GM18499 (cell line): Measurements from ENCODE around the gene TAAR8.
"Not testable (repeated sequence)": the region's sequence is repeated elsewhere in the genome, so short reads cannot be mapped to it uniquely, and the experiment has no call there.

ENCODE experiments used
- ATAC-seq: cut with Tn5 transposase; IDR thresholded peaks from one replicate; pipeline ENCODE4 v1.9.1; 2021; ENCODE audit warnings: moderate number of reproducible peaks; ENCODE audit not compliant: insufficient read depth, unreplicated experiment

TAAR8 gene

DNA sequence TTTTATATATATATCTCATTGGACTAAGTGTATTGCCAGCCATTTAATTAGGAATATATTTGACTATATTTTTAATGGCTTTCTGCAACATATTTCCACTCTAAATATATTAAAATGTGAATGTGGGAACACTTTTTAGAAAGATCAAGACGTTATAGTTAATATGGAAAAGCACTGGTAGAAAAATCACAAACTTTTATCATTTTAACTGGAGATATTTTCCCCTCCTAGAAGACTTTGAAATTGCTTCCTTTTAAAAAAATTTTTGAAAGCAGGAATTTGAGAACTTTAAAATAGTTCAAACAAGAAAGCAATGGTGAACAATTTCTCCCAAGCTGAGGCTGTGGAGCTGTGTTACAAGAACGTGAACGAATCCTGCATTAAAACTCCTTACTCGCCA, 14.5 kb upstream of the TAAR8 start, which contains the start of gene TAAR9:
TSS of gene TAAR9 (plus strand) at position 301 of the 400 bp plus-strand sequence. CDS start at position 314, 13 bp downstream.
- ATAC-seq = no peak

- no peak for ATAC-seq
Measured at GRCh38 chr6:132544826-132545225, 7.6 kb upstream of the TAAR8 start.

DNA sequence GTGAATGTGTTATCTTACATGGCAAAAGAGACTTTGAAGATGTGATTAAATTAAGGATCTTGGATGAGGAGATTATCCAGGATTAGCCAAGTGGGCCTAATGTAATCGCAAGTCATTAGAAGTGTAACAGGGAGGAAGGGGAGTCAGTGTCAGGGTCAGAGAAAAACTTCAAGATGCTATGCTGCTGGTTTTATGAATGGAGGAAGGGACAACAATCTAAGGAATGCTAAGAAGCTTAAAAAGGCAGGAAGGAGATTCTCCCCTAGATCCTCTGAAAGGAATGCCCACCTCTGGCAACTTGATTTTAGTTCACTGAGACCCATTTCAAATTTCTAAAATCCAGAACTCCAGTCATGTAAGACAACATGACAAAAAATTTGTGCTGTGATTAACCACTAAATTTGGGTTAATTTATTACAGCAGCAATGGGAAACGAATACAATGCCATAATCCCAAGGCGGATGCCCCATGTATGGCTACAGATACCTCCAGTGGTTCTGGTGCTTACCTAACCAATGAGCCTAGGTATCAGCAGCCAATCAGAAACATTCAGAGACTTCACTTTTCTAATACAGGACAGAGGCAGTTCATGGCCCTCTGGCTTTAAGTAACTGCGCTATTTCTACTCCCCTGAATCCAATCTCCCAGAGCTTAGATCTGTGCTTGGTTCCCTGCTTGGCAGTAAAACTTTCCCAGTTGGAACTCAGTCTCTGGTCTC, 3.6 kb upstream of the TAAR8 start:
- no peak for ATAC-seq

GRCh38 chr6:132551214-132551613, 1.3 kb upstream of the TAAR8 start:
- ATAC-seq = no peak

- ATAC-seq = not testable (repeated sequence)
Measured at GRCh38 chr6:132560087-132560486, 7.6 kb downstream of the TAAR8 start.

GRCh38 chr6:132566404-132566803, 13.9 kb downstream of the TAAR8 start:
- ATAC-seq = no peak

DNA sequence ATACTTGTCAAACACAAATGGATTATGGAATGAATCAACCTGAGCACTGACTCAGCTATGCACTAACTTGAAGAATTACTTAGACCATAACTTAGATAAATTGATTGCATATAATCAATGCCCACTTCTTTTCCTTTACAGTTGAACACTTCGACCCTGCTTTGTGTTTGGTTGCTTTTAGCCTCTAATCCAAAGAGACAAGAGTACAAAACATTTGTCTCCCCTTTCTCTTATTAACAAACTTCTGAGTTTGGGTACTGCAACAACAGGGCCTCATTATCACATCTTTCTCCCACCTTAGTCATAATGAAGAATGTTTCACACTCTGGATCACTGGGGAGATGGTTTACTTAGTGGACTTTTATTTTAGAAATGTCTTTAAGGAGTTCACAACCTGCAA, 15.1 kb downstream of the TAAR8 start:
- no peak for ATAC-seq

GRCh38 chr6:132568611-132569010, 16.1 kb downstream of the TAAR8 start:
- no peak for ATAC-seq

- no peak for ATAC-seq
Measured at GRCh38 chr6:132569170-132569569, 16.7 kb downstream of the TAAR8 start.

- no peak for ATAC-seq
Measured at GRCh38 chr6:132570221-132570777, 17.8 kb downstream of the TAAR8 start, which contains the start of gene TAAR6. TAAR6 (plus strand) TSS chr6:132570322; CDS start chr6:132570322, 0 bp downstream.

DNA sequence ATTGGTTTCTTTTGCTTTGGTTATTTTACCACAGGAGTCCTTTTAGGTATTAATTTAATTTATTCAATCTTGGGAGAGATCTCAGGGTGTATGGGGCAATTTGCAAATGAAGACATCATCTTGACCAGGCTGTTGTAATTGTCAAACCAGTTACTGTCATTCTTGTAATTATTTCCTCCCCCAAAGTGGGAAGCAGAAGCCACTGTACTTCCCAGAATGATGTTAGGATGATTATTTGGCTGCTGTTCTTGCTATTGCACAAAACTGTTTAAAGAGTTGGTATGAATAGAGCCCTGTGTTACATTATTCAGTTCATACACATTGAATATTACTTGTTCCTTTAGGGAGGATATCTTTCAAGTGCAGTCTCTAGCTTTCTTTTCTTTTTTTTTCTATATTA, 19.3 kb downstream of the TAAR8 start:
- no peak for ATAC-seq

GRCh38 chr6:132584698-132585097, 32.2 kb downstream of the TAAR8 start:
- no peak for ATAC-seq

DNA sequence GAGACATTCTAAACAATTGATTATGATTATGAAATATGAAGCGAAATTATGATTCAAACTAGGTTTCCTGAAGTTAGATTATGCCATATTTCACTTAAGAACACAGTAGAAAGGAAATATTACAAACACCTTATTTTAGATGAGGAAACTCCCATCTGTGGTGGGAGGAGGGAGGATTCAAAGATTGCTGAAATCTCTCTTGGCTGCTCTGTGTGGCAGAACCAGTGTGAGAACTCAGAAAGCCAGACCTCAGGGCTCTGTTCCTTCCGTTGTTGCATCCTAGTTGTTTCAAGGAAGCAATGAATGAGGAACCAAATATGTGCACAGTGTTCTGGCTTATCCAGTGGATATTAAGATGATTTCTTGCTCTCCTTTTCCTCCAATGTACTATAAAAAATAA, 35.0 kb downstream of the TAAR8 start:
- ATAC-seq = no peak

GRCh38 chr6:132589454-132589853, 37.0 kb downstream of the TAAR8 start, which contains the start of gene TAAR5:
TAAR5 (minus strand) TSS chr6:132589741; CDS start chr6:132589686, 55 bp downstream.
- no peak for ATAC-seq

DNA sequence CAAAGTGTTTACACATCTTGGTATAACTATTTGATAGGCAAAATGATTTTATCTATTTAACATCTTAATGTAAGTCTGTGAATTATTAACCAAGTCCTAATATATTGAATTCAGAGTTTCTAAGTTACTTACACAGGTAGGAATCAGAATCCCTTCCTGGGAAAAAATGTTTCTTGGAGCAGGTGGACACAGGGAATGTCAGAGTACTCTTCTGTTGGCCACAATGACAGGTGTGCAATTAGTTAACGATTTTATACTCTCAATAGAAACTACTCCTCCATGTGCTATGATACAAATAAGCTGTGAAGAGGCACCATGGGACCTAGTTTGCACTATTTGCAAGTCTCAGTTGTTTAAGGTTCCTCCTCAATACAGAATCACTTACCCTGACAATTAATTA, 37.9 kb downstream of the TAAR8 start:
- ATAC-seq = no peak

DNA sequence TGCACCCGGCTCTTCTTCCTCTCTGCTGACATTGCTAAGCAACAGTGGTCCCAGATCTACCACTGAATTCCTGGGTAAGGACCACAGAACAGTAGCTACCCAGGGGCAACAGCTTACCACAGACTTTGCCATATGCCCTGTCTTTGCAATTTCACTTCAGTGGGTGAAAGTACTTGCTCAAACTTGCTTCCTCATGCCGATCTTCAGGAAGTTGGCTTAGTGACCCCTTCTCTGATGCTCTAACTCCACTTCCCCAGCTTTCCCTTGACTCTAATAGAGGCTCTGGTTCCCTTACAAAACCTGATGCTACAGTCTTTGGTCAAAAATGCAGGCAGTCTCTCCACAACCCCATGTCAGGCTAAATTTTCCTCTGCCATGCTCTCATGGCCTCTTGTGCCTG, 40.4 kb downstream of the TAAR8 start:
- ATAC-seq = no peak

DNA sequence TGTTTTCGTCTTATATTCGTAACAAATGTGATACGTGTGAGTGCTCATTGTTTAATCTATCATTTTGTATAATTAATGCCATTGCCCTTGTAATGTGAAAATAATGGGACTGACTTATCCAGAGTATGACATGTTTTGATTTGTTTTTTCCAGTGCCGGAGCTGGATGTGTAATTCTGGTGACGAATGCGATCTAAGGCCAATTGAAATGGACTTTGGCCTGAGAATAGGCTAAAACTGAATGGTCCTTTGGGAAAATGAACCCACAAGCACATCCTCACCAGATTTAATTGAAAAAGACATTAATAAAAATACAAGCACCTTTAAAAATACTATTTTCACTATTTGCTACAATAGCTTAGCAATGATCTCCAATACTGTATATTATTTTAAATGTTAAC, 43.7 kb downstream of the TAAR8 start:
- ATAC-seq = no peak

- peak; percentile 67 for ATAC-seq
Measured at GRCh38 chr6:132598473-132598872, 46.0 kb downstream of the TAAR8 start.

DNA sequence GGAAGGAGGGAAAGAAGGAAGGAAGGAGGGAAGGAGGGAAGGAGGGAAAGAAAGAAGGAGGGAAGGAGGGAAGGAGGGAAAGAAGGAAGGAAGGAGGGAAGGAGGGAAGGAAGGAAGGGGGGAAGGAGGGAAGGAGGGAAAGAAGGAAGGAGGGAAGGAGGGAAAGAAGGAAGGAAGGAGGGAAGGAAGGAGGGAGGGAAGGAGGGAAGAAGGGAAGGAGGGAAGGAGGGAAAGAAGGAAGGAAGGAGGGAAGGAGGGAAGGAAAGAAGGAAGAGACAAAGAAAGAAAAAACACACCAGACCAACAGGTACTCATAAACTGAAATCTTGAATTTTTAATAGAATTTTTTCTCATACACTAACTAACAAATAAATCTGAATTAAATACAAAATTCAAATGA, 48.4 kb downstream of the TAAR8 start:
- not testable (repeated sequence) for ATAC-seq
